SK-N-MC (cell line): ENCODE results near the gene MARK2.

Source experiments
- EZH2 ChIP-seq: fragments of 200-600 bp; sonication (generic); IDR thresholded peaks from one replicate; pipeline ENCODE4 v1.6.1; 2017; ENCODE audit warnings: antibody characterized with exemption
- POLR2AphosphoS5 ChIP-seq: IDR thresholded peaks from 2 replicates; pipeline ENCODE4 v1.6.1; 2012; ENCODE audit warnings: mild to moderate bottlenecking, low read depth, low read length, borderline replicate concordance

DNA sequence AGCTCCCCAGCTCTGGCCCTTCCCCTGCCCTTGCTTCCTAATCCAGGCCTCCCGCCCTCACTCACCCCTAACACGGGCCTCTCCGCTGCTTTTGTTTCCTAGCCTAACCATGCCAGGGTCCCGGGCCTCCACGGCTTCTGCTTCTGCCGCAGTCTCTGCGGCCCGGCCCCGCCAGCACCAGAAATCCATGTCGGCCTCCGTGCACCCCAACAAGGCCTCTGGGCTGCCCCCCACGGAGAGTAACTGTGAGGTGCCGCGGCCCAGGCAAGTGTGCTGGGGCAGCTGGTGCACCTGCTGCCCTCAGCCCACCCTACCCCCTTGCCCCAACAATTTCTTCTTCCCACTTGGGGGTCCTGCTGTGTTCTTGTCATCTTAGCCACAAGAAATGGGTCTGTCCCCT, 65.0 kb downstream of the MARK2 start:
- TF ChIP-seq EZH2: no peak
- no peak for TF ChIP-seq POLR2AphosphoS5
